ENCODE measurements around the gene PRKN. TPM values are rescaled to one million over a fixed set of nuclear protein-coding genes. Genes with fewer than 3 reads are reported as not detected.

PRKN gene
- total and polyA plus RNA-seq, 2 donors (not counting 3 experiments of a cell fraction or from before 2014, with no cell fraction given), result 0.06 TPM; not detected in 1

- no TSS peak for BruUV-seq (replicated peaks)
- H2AFZ ChIP-seq (ENCODE audit: low read depth, low read length), result no peak overlapping the region
- H3K4me3 ChIP-seq (replicated peaks in 1 of 3; ENCODE audit: insufficient read depth in 1 of 3, low read depth in 1 of 3, low read length in 3 of 3), result no peak overlapping the region
- no peaks in the 10 kb centered on the region for H3K36me3 ChIP-seq (ENCODE audit: control insufficient read depth in 2 of 2, extremely low read depth in 1 of 2, insufficient read depth in 2 of 2, low read length in 2 of 2)
- no peaks in the 10 kb centered on the region for H3K79me2 ChIP-seq (ENCODE audit: control insufficient read depth, insufficient read depth, low read length)
- H3K9me1 ChIP-seq (replicated peaks; ENCODE audit: control insufficient read depth, extremely low read depth, insufficient read depth, low read length), result no peaks in the 10 kb centered on the region
- no peak for FAIRE-seq
- no peaks in the 10 kb centered on the region for H3K4me1 ChIP-seq (ENCODE audit: control insufficient read depth, extremely low read depth, insufficient read depth, low read length)
- DNase-seq (ENCODE audit: low read depth, low spot score), result no peak
- ChIA-PET POLR2A (no interaction called here), CTCF (no interaction called here)
- no peak overlapping the region for H3K27ac ChIP-seq (ENCODE audit: insufficient read depth, low read depth, low read length)
- H3K4me2 ChIP-seq (ENCODE audit: insufficient read depth, low read length), result no peak overlapping the region
- intact Hi-C loops (cut with micrococcal nuclease) (no loop called here), dilution Hi-C loops (cut with MboI; ENCODE audit: extremely low pct_ligation_motif_present, low sequenced_read_pairs) (no loop called here)
- H4K20me1 ChIP-seq (replicated peaks; ENCODE audit: control insufficient read depth, extremely low read depth, insufficient read depth, low read length), result no peaks in the 10 kb centered on the region
- no peak overlapping the region for H3K9ac ChIP-seq (replicated peaks; ENCODE audit: extremely low read depth, insufficient read depth, low read length)
- H3K27me3 ChIP-seq (ENCODE audit: control insufficient read depth in 2 of 2, insufficient read depth in 2 of 2, low read length in 2 of 2), result no peaks in the 10 kb centered on the region
- TF ChIP-seq EZH2 (IDR thresholded peaks at IDR 0.05; ENCODE audit: borderline replicate concordance, low read depth, low read length, severe bottlenecking) (no peak), FOS (IDR thresholded peaks at IDR 0.05; ENCODE audit: borderline replicate concordance, insufficient read depth, low read length) (no peak), CTCF (IDR thresholded peaks at IDR 0.05; ENCODE audit: extremely low read depth in 1 of 2, insufficient read depth in 1 of 2, low read depth in 1 of 2, low read length in 2 of 2) (no peak), POLR2A (IDR thresholded peaks at IDR 0.05; ENCODE audit: low read depth, low read length) (no peak), JUN (IDR thresholded peaks at IDR 0.05; ENCODE audit: borderline replicate concordance, insufficient read depth, insufficient read length, low read depth) (no peak), POLR2AphosphoS5 (IDR thresholded peaks at IDR 0.05; ENCODE audit: insufficient read depth, low read depth, low read length) (no peak), GATA2 (IDR thresholded peaks at IDR 0.05; ENCODE audit: insufficient read depth, insufficient read length, low read depth, low read length) (no peak), MYC (IDR thresholded peaks at IDR 0.05; ENCODE audit: low read depth, low read length) (no peak)
- TF ChIP-seq, protein P1, sequence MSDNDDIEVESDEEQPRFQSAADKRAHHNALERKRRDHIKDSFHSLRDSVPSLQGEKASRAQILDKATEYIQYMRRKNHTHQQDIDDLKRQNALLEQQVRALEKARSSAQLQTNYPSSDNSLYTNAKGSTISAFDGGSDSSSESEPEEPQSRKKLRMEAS (IDR thresholded peaks at IDR 0.05; ENCODE audit: insufficient read depth, insufficient read length), result no peak
- H3K9me3 ChIP-seq (replicated peaks; ENCODE audit: control insufficient read depth, insufficient read depth, low read length), result no peaks in the 10 kb centered on the region
Measured at GRCh38 chr6:162772466-162772865, 44.9 kb upstream of the PRKN start.

Data from endothelial cell of umbilical vein (primary cell).